OCI-LY3 (cell line): ENCODE data around the gene SLC1A5.

ENCODE experiments used
- EZH2phosphoT487 ChIP-seq: fragments of 200-600 bp; shearing (Covaris generic); IDR thresholded peaks from 2 replicates; pipeline ENCODE4 v1.6.1; 2018; ENCODE audit warnings: antibody characterized with exemption, mixed run types, low read depth
- TF ChIP-seq, protein P1 (sequence below): fragments of 200-600, 300-600 bp; sonication (generic); IDR thresholded peaks from 2 replicates; pipeline ENCODE4 v1.5.1; 2014; ENCODE audit warnings: antibody characterized with exemption, low read length, low read depth

GRCh38 chr19:46726551-46726950 is 61.8 kb downstream of the SLC1A5 start:
- TF ChIP-seq, protein P1, sequence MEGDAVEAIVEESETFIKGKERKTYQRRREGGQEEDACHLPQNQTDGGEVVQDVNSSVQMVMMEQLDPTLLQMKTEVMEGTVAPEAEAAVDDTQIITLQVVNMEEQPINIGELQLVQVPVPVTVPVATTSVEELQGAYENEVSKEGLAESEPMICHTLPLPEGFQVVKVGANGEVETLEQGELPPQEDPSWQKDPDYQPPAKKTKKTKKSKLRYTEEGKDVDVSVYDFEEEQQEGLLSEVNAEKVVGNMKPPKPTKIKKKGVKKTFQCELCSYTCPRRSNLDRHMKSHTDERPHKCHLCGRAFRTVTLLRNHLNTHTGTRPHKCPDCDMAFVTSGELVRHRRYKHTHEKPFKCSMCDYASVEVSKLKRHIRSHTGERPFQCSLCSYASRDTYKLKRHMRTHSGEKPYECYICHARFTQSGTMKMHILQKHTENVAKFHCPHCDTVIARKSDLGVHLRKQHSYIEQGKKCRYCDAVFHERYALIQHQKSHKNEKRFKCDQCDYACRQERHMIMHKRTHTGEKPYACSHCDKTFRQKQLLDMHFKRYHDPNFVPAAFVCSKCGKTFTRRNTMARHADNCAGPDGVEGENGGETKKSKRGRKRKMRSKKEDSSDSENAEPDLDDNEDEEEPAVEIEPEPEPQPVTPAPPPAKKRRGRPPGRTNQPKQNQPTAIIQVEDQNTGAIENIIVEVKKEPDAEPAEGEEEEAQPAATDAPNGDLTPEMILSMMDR = no peak
- TF ChIP-seq EZH2phosphoT487 = no peak
